ENCODE measurements around the gene CDH1. TPM values are rescaled to one million over a fixed set of nuclear protein-coding genes. Genes with fewer than 3 reads are reported as not detected.

Gene CDH1
- total RNA-seq: not detected

DNA sequence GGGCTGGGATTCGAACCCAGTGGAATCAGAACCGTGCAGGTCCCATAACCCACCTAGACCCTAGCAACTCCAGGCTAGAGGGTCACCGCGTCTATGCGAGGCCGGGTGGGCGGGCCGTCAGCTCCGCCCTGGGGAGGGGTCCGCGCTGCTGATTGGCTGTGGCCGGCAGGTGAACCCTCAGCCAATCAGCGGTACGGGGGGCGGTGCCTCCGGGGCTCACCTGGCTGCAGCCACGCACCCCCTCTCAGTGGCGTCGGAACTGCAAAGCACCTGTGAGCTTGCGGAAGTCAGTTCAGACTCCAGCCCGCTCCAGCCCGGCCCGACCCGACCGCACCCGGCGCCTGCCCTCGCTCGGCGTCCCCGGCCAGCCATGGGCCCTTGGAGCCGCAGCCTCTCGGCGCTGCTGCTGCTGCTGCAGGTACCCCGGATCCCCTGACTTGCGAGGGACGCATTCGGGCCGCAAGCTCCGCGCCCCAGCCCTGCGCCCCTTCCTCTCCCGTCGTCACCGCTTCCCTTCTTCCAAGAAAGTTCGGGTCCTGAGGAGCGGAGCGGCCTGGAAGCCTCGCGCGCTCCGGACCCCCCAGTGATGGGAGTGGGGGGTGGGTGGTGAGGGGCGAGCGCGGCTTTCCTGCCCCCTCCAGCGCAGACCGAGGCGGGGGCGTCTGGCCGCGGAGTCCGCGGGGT is at the start of gene CDH1:
Gene CDH1 (plus strand): TSS at position 247 of the 684 bp plus-strand sequence. CDS start 124 bp downstream, at position 371.
- DNase-seq (peak; percentile 37), ATAC-seq (peak; percentile 64)
- no peaks in the 10 kb centered on the region for H3K9me3 Mint-ChIP-seq (ENCODE audit: insufficient read depth)
- ChIA-PET CTCF (no interaction called here), POLR2A (no interaction called here)
- no peak within 1 kb of the TSS for H3K27ac Mint-ChIP-seq
- H3K4me1 Mint-ChIP-seq (ENCODE audit: low read depth): peaks cover 5% of the 10 kb centered on the region
- peaks cover 2% of the 10 kb centered on the region for H3K36me3 Mint-ChIP-seq (ENCODE audit: low read depth)
- H3K27me3 Mint-ChIP-seq (ENCODE audit: low read depth): peaks cover 32% of the 10 kb centered on the region
- peak within 1 kb of the TSS; percentile 18 for H3K4me3 Mint-ChIP-seq

DNA sequence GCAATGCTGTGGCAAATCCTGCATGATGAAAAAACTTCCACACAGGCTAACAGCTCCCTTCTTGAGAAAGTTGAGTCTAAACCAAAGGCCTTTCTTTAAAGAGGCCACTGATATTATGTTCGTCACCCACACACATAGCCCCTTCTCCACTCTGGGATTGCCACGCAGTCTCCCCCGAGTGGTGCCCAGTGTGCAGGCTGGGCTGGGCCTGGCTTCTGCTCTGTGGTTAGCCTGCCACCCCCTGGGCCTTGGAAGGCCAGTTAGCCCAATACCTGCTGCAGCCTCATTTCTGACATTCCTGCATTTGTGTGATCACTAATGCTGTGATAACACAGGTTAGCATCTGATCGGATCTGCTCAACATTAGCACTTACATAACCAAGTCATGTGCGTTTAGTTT is 47.2 kb upstream of the CDH1 start:
- Mint-ChIP-seq H3K4me1 (ENCODE audit: low read depth) (no peaks in the 10 kb centered on the region), H3K36me3 (ENCODE audit: low read depth) (no peaks in the 10 kb centered on the region), H3K27me3 (ENCODE audit: low read depth) (no peaks in the 10 kb centered on the region), H3K9me3 (ENCODE audit: insufficient read depth) (no peaks in the 10 kb centered on the region), H3K4me3 (no peak overlapping the region), H3K27ac (no peak overlapping the region)
- CTCF ChIA-PET: no interaction called here
- DNase-seq: no peak
- POLR2A ChIA-PET: no interaction called here
- ATAC-seq: no peak

DNA sequence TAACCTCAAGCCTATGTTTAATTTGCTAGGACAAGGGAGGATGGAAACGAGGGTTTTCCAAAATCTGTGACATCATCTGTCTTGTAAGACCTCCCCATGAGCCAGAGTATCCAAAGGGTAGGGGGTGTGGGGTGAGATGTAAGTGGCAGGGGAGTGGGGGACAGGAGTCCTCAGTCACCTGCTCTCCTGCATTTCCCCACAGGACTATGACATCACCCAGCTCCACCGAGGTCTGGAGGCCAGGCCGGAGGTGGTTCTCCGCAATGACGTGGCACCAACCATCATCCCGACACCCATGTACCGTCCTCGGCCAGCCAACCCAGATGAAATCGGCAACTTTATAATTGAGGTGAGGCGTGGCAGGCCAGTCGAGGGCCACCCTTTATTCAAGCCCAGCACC is 41.5 kb upstream of the CDH1 start:
- CTCF ChIA-PET: interaction anchor here (0.9 kb wide), 1 partner anchor 169 kb away, joined by 3 read pairs; no protein-coding TSS in a partner anchor

DNA sequence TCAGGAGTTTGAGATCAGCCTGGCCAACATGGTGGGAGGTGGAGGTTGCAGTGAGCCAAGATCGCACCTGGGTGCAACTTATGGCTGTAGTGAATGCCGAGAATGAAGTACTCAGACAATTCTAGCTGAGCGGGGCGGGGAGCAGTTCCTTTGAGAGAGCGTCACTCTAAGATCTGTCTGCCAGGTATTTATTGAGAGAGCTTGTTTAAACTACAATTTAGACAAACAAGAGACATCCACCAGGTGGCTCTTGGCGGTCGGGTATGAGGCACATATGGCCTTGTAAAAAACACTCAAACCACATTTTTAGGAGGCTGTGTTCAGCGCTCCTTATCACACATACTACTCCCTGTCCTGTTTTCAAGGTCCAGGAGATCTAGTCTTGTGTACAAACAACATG is 40.6 kb upstream of the CDH1 start:
- DNase-seq: no peak
- ChIA-PET CTCF (interaction anchor here (0.9 kb wide), 1 partner anchor 170 kb away, joined by 3 read pairs; no protein-coding TSS in a partner anchor), POLR2A (no interaction called here)
- Mint-ChIP-seq H3K4me1 (ENCODE audit: low read depth) (no peaks in the 10 kb centered on the region), H3K9me3 (ENCODE audit: insufficient read depth) (no peaks in the 10 kb centered on the region), H3K27me3 (ENCODE audit: low read depth) (no peaks in the 10 kb centered on the region), H3K36me3 (ENCODE audit: low read depth) (no peaks in the 10 kb centered on the region), H3K4me3 (no peak overlapping the region), H3K27ac (no peak overlapping the region)
- no peak for ATAC-seq

More for the DNA sequence above, 41.5 kb upstream of the CDH1 start:
- DNase-seq (no peak), ATAC-seq (no peak)
- POLR2A ChIA-PET: no interaction called here
- Mint-ChIP-seq H3K4me1 (ENCODE audit: low read depth) (no peaks in the 10 kb centered on the region), H3K36me3 (ENCODE audit: low read depth) (no peaks in the 10 kb centered on the region), H3K4me3 (no peak overlapping the region), H3K9me3 (ENCODE audit: insufficient read depth) (no peaks in the 10 kb centered on the region), H3K27ac (no peak overlapping the region), H3K27me3 (ENCODE audit: low read depth) (no peaks in the 10 kb centered on the region)

DNA sequence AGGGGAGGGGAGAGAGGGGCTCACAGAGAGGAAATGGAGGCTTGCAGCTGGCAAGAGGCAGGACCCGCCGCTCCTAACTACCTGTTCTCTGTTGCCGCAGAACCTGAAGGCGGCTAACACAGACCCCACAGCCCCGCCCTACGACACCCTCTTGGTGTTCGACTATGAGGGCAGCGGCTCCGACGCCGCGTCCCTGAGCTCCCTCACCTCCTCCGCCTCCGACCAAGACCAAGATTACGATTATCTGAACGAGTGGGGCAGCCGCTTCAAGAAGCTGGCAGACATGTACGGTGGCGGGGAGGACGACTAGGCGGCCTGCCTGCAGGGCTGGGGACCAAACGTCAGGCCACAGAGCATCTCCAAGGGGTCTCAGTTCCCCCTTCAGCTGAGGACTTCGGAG is 39.0 kb upstream of the CDH1 start:
- Mint-ChIP-seq H3K4me3 (no peak overlapping the region), H3K9me3 (ENCODE audit: insufficient read depth) (no peaks in the 10 kb centered on the region), H3K4me1 (ENCODE audit: low read depth) (no peaks in the 10 kb centered on the region), H3K36me3 (ENCODE audit: low read depth) (no peaks in the 10 kb centered on the region), H3K27me3 (ENCODE audit: low read depth) (no peaks in the 10 kb centered on the region), H3K27ac (no peak overlapping the region)
- ATAC-seq (no peak), DNase-seq (no peak)
- ChIA-PET CTCF (no interaction called here), POLR2A (no interaction called here)

DNA sequence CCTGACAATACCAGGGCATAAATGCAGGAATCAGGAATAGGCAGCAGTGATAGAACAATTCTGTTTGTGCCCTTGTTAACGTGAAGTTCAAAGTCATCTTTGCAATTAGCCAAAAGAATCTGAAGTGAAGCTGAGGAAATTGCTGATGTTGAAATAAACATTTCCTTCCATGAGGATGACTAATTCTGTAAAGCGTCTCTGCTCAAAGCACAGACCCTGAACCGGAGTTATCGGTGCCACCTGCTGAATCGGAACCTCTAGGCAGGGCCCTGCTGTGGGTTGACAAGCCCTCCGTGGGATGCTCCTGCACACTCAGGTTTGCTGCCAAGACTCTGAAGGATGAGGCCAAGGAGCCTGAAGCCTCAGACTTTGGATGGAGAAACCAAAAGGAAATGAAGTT is 37.0 kb upstream of the CDH1 start:
- POLR2A ChIA-PET: no interaction called here
- H3K9me3 Mint-ChIP-seq (ENCODE audit: insufficient read depth): no peaks in the 10 kb centered on the region
- no peak overlapping the region for H3K27ac Mint-ChIP-seq
- no peaks in the 10 kb centered on the region for H3K36me3 Mint-ChIP-seq (ENCODE audit: low read depth)
- ATAC-seq (no peak), DNase-seq (no peak)
- CTCF ChIA-PET: no interaction called here
- H3K4me1 Mint-ChIP-seq (ENCODE audit: low read depth): no peaks in the 10 kb centered on the region
- H3K27me3 Mint-ChIP-seq (ENCODE audit: low read depth): no peaks in the 10 kb centered on the region
- no peak overlapping the region for H3K4me3 Mint-ChIP-seq

DNA sequence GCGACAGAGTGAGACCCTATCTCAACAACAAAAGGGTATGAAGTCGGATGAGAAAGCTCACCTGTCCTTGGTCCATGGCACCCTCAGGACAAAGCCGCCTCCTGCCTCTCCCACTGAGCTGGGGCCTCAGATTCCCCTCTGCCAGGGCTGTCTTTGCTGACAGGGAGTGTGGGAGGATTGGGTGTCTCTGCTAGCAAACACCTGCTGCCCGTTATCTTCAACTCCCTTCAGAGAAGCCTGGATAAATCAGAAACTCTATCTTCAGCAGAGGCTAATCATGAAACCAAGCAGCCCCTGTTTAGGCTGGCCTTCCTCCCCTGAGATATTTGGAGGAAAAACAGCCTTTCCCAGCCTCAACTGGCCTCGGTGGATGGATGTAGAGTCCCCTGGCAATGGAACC is 36.3 kb upstream of the CDH1 start:
- H3K4me1 Mint-ChIP-seq (ENCODE audit: low read depth): no peaks in the 10 kb centered on the region
- ATAC-seq: no peak
- no peak overlapping the region for H3K4me3 Mint-ChIP-seq
- CTCF ChIA-PET: no interaction called here
- POLR2A ChIA-PET: no interaction called here
- no peak overlapping the region for H3K27ac Mint-ChIP-seq
- no peaks in the 10 kb centered on the region for H3K9me3 Mint-ChIP-seq (ENCODE audit: insufficient read depth)
- no peaks in the 10 kb centered on the region for H3K36me3 Mint-ChIP-seq (ENCODE audit: low read depth)
- no peak for DNase-seq
- H3K27me3 Mint-ChIP-seq (ENCODE audit: low read depth): no peaks in the 10 kb centered on the region

DNA sequence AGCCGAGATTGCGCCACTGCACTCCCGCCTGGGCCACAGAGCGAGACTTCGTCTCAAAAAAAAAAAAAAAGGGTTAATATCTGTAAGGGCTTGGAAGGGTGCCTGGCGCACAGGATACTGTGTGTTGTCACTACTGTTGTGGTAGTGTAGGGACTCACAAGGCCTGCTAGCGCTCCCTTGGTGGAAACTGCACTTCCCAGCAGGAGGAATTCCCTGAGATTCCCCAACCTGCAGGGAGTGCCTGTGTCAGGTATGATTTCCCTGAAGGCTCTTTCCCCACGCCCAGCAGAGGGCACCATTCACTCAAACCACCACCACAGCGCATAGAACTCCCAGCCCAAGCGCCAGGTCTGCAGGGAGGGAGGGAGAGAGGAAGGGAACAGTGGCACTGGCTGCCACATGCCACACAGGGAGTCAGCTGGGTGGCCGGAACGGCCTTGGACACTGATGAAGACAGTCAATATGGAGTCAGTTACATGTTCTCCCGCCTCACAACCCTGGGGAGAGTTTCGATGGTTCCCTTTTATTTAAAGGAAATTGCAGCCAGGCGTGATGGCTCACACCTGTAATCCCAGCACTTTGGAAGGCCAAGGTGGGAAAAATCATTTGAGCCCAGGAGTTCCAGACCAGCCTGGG is 32.7 kb upstream of the CDH1 start:
- Mint-ChIP-seq H3K9me3 (ENCODE audit: insufficient read depth) (no peaks in the 10 kb centered on the region), H3K27ac (no peak overlapping the region), H3K27me3 (ENCODE audit: low read depth) (no peaks in the 10 kb centered on the region), H3K4me3 (no peak overlapping the region), H3K36me3 (ENCODE audit: low read depth) (no peaks in the 10 kb centered on the region), H3K4me1 (ENCODE audit: low read depth) (no peaks in the 10 kb centered on the region)
- DNase-seq (peak; percentile 68), ATAC-seq (peak; percentile 47)
- ChIA-PET CTCF (interaction anchor here (0.7 kb wide), 1 partner anchor 177 kb away, joined by 3 read pairs; no protein-coding TSS in a partner anchor), POLR2A (interaction anchor here (1.0 kb wide), 1 partner anchor 10 kb away, joined by 3 read pairs; no protein-coding TSS in a partner anchor)

DNA sequence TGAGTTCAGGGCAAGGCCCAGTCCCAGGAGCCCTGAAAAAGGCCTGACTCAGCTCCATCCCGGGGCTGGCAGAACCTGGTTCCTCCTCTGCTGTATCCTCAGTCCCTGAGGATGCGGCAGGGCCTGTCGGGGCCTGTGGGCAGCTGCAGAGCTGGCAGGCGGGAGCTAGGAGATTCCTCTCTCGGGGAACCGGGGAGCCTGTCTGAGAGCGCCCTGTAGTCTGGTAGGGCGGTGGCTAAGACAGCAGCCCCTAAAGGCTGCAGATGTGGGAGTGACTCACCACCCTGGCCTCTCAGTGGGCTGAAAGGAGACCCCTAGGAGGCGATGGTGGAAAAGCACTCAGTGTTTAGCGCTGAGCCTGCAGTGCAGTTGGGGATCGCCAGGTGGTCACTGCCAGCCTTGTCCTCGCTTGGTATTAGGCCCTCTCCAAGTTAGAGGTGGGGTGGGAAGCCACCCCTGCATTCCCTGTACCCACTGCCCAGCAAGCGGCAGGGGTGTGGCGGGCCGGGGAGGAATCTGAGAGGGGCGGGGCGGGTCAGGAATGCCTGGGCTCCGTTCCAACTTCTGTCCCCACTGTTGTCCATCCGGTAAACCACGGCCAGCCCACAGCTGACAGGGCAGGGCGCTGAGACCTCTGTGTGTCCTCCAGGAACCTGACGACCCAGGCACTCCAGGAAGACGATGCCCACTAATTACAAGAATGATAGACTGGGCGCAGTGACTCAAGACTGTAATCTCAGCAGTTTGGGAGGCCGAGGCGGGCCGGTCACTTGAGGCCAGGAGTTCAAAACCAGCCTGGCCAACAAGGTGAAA is 29.5 kb upstream of the CDH1 start:
- ChIA-PET POLR2A (no interaction called here), CTCF (interaction anchor here (0.7 kb wide), 1 partner anchor 117 kb away, joined by 3 read pairs; no protein-coding TSS in a partner anchor)
- peaks cover 2% of the 10 kb centered on the region for H3K4me1 Mint-ChIP-seq (ENCODE audit: low read depth)
- H3K36me3 Mint-ChIP-seq (ENCODE audit: low read depth): no peaks in the 10 kb centered on the region
- H3K27ac Mint-ChIP-seq: no peak overlapping the region
- ATAC-seq (no peak), DNase-seq (no peak)
- no peaks in the 10 kb centered on the region for H3K9me3 Mint-ChIP-seq (ENCODE audit: insufficient read depth)
- no peak overlapping the region for H3K4me3 Mint-ChIP-seq
- H3K27me3 Mint-ChIP-seq (ENCODE audit: low read depth): peaks cover 4% of the 10 kb centered on the region

DNA sequence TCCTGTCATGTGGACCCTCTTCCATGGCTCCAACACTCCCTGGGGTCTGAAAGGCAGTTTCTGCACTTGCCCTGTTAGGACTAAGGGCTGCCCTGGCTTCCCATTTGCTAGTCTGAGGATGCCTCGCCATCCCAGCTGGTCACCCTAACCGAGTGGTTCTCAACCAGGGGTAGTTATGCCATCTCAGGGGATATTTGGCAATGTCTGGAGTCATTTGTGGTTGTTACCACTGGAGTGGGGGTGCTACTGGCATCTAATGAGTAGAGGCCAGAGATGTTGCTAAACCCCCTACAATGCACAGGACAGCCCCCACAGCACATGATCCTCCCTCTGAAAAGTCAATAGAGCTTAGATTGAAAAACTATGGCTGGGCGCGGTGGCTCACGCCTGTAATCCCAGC is 26.9 kb upstream of the CDH1 start:
- H3K4me1 Mint-ChIP-seq (ENCODE audit: low read depth): peaks cover 2% of the 10 kb centered on the region
- POLR2A ChIA-PET: no interaction called here
- no peak overlapping the region for H3K27ac Mint-ChIP-seq
- H3K4me3 Mint-ChIP-seq: no peak overlapping the region
- peaks cover 4% of the 10 kb centered on the region for H3K27me3 Mint-ChIP-seq (ENCODE audit: low read depth)
- ATAC-seq: no peak
- H3K9me3 Mint-ChIP-seq (ENCODE audit: insufficient read depth): no peaks in the 10 kb centered on the region
- CTCF ChIA-PET: no interaction called here
- DNase-seq: no peak
- H3K36me3 Mint-ChIP-seq (ENCODE audit: low read depth): no peaks in the 10 kb centered on the region

DNA sequence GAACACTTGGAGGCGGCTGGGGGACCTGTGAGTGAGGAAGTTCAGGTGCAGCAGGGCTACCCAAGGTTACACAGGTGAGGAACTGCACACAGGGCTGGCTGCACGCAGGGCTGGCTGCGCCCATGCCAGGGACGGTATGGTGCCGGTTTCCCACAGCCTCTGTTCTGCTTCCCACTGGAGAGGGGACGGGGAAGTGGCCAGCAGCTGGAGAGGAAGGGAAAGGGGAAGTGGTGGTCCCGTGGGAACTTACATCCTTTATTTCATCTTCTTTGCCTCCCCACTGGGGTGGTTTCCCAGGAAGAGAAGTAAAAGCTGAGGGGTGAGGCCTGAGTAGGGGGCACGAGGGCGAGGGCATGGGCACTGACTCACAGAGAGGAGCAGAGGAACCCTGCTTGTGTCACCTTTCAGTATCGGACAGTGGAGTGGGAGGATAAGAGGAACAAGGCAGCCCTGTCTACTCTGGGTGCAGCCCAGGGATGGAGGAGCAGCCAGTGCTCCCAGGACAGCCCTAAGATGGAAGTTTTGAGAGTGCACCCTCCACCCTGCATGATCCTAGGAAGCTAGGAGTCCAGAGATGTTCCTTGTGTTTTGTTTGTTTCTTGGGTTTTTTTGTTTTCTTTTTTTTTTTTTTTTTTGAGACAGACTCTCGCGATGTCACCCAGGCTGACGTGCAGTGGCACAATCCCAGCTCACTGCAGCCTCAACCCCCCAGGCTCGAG is 25.5 kb upstream of the CDH1 start:
- Mint-ChIP-seq H3K4me1 (ENCODE audit: low read depth) (peaks cover 2% of the 10 kb centered on the region), H3K27me3 (ENCODE audit: low read depth) (peaks cover 4% of the 10 kb centered on the region), H3K4me3 (no peak overlapping the region), H3K27ac (no peak overlapping the region), H3K36me3 (ENCODE audit: low read depth) (no peaks in the 10 kb centered on the region), H3K9me3 (ENCODE audit: insufficient read depth) (no peaks in the 10 kb centered on the region)
- ChIA-PET POLR2A (no interaction called here), CTCF (no interaction called here)
- DNase-seq (no peak), ATAC-seq (no peak)
